Transverse colon (tissue), 4 donors: ENCODE data around the gene PRSS23.

Source experiments
- EP300 ChIP-seq: sonication (generic); formaldehyde crosslinking; IDR thresholded peaks from one replicate; pipeline ENCODE4 v1.6.1; 2017; ENCODE audit warnings: antibody characterized with exemption, low read depth
- POLR2A ChIP-seq: fragments of 450-650 bp; IDR thresholded peaks from one replicate; pipeline ENCODE4 v1.6.1; 2016; ENCODE audit warnings: antibody characterized with exemption, mild to moderate bottlenecking, moderate library complexity
- POLR2AphosphoS5 ChIP-seq, 3 donors: sonication (generic); formaldehyde crosslinking; IDR thresholded peaks; one replicate each; pipeline ENCODE4 v1.6.1; 2016; ENCODE audit warnings: antibody characterized with exemption in 3 of 3
- TF ChIP-seq, protein P1 (sequence below), 5 experiments: fragments of 200-600 bp in 3 of 5; fragments of 450-650 bp in 2 of 5; sonication (generic) in 3 of 5; IDR thresholded peaks; 1 replicate in 2 of 5; 2 replicates in 3 of 5; pipeline ENCODE4 v1.5.1; 2016 to 2017; ENCODE audit warnings: antibody characterized with exemption in 5 of 5, inconsistent platforms in 3 of 5, mild to moderate bottlenecking in 2 of 5, moderate library complexity in 1 of 5

GRCh38 chr11:86802146-86802545 lies 1.8 kb downstream of the PRSS23 start:
- TF ChIP-seq, protein P1, sequence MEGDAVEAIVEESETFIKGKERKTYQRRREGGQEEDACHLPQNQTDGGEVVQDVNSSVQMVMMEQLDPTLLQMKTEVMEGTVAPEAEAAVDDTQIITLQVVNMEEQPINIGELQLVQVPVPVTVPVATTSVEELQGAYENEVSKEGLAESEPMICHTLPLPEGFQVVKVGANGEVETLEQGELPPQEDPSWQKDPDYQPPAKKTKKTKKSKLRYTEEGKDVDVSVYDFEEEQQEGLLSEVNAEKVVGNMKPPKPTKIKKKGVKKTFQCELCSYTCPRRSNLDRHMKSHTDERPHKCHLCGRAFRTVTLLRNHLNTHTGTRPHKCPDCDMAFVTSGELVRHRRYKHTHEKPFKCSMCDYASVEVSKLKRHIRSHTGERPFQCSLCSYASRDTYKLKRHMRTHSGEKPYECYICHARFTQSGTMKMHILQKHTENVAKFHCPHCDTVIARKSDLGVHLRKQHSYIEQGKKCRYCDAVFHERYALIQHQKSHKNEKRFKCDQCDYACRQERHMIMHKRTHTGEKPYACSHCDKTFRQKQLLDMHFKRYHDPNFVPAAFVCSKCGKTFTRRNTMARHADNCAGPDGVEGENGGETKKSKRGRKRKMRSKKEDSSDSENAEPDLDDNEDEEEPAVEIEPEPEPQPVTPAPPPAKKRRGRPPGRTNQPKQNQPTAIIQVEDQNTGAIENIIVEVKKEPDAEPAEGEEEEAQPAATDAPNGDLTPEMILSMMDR (IDR thresholded peaks at IDR 0.05): no peak
- TF ChIP-seq POLR2A (no peak), EP300 (no peak), POLR2AphosphoS5 (IDR thresholded peaks at IDR 0.05) (no peak)
